Omental fat pad (tissue), 4 donors: ENCODE results near the gene ASTN2. TPM values are rescaled to one million over a fixed set of nuclear protein-coding genes. Genes with fewer than 3 reads are reported as not detected.

Source experiments
- ATAC-seq: fragments of 150-250 bp; one replicate; pipeline ENCODE4 v1.9.1; 2016; ENCODE audit warnings: mild to moderate bottlenecking, moderate library complexity; ENCODE audit not compliant: low FRiP score
- DNase-seq: peaks from one replicate; pipeline ENCODE4 v3.0.0-alpha.2; 2019; ENCODE audit warnings: low spot score
- CTCF ChIP-seq, 3 donors: fragments of 450-650 bp; IDR thresholded peaks; one replicate each; pipeline ENCODE4 v1.5.1; 2016 to 2017; ENCODE audit warnings: antibody characterized with exemption in 3 of 3, mild to moderate bottlenecking in 3 of 3, moderate library complexity in 2 of 3
- total RNA-seq, 4 donors: library from RNA; depleted of rRNA; stranded (reverse); fragments of >200 nt; gene quantifications; one replicate each; pipeline ENCODE4 v1.1.0, GENCODE V29; 2016

The ASTN2 gene
- total RNA-seq, 4 donors from 2014 or later, result 1.1 to 8.4 (median 3.6) TPM

- no peak for TF ChIP-seq CTCF (IDR thresholded peaks at IDR 0.05)
- DNase-seq (no peak), ATAC-seq (no peak)
Observed at GRCh38 chr9:117204971-117205370, 209.9 kb downstream of the ASTN2 start.

GRCh38 chr9:117191504-117192261 lies 223.2 kb downstream of the ASTN2 start:
- ATAC-seq, result no peak
- TF ChIP-seq CTCF (IDR thresholded peaks at IDR 0.05), result no peak
- DNase-seq, result no peak

- ATAC-seq, result no peak
- TF ChIP-seq CTCF (IDR thresholded peaks at IDR 0.05), result no peak
Observed at GRCh38 chr9:117189121-117189520, 225.7 kb downstream of the ASTN2 start.

GRCh38 chr9:117188394-117188793 lies 226.5 kb downstream of the ASTN2 start:
- ATAC-seq, result no peak
- DNase-seq, result no peak
- TF ChIP-seq CTCF (IDR thresholded peaks at IDR 0.05), result no peak

More at GRCh38 chr9:117189121-117189520, 225.7 kb downstream of the ASTN2 start:
- DNase-seq, result no peak

- TF ChIP-seq CTCF (IDR thresholded peaks at IDR 0.05), result no peak
- DNase-seq (no peak), ATAC-seq (no peak)
Observed at GRCh38 chr9:117187498-117187897, 227.4 kb downstream of the ASTN2 start.

- ATAC-seq, result no peak
- DNase-seq, result no peak
- no peak for TF ChIP-seq CTCF (IDR thresholded peaks at IDR 0.05)
Observed at GRCh38 chr9:117184173-117184572, 230.7 kb downstream of the ASTN2 start.

- ATAC-seq (no peak), DNase-seq (no peak)
- TF ChIP-seq CTCF (IDR thresholded peaks at IDR 0.05), result no peak
Observed at GRCh38 chr9:117182046-117182445, 232.8 kb downstream of the ASTN2 start.
